ENCODE results near the gene COL4A3.

Gene COL4A3

DNA sequence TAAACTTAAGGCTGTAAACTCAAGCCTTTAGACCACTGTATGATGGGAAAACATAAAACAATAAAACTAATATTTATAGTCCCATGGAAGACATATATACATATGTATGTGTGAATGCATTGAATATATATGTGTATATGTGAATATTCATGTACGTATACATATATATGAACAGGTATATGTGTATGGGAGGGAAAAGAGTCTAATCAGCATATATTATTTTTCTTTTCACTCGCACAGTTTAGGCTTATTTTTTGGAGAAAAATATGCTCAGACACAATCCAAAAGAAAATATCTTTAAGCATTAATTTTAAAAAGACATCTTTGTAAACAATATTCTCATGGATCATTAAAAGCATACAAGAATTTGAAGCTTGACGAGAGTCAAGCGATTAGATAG, 23.1 kb upstream of the COL4A3 start:
- TF ChIP-seq, protein P1, sequence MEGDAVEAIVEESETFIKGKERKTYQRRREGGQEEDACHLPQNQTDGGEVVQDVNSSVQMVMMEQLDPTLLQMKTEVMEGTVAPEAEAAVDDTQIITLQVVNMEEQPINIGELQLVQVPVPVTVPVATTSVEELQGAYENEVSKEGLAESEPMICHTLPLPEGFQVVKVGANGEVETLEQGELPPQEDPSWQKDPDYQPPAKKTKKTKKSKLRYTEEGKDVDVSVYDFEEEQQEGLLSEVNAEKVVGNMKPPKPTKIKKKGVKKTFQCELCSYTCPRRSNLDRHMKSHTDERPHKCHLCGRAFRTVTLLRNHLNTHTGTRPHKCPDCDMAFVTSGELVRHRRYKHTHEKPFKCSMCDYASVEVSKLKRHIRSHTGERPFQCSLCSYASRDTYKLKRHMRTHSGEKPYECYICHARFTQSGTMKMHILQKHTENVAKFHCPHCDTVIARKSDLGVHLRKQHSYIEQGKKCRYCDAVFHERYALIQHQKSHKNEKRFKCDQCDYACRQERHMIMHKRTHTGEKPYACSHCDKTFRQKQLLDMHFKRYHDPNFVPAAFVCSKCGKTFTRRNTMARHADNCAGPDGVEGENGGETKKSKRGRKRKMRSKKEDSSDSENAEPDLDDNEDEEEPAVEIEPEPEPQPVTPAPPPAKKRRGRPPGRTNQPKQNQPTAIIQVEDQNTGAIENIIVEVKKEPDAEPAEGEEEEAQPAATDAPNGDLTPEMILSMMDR (IDR thresholded peaks at IDR 0.05; ENCODE audit: low read length): no peak
- no peak for TF ChIP-seq EZH2 (IDR thresholded peaks at IDR 0.05; ENCODE audit: borderline replicate concordance, low read length)
- no peaks in the 10 kb centered on the region for H3K9me3 ChIP-seq (ENCODE audit: low read length)
- H3K36me3 ChIP-seq (ENCODE audit: insufficient read depth, low read length): peaks cover 10% of the 10 kb centered on the region; the same call in 1 of the 2 replicates

DNA sequence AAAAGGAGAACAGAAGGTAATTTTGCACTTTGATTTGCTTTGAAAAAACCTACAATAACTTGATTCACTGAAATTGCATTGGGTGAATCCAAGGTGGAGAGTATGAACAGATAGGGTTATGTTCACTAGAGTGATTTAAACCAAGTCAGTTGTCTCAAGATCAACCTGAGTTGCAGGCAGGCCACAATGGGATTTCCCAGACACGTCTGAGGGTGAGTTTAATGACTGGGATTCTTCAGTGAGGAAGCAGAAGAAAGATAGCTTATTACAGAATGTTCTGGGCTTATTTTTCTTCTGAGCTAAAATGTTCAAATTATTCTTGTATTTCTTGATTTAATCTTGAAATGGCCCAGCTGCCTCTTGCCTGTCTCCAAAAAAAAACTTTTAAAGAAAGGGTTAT, 20.5 kb upstream of the COL4A3 start:
- Histone ChIP-seq H3K4me3 (ENCODE audit: low read depth, low read length, poor library complexity, severe bottlenecking) (no peak overlapping the region), H3F3A (ENCODE audit: insufficient read depth, low read length) (no peaks in the 10 kb centered on the region), H3K9ac (ENCODE audit: low read length) (no peak overlapping the region), H3K4me2 (ENCODE audit: low read length) (no peak overlapping the region), H3K79me2 (ENCODE audit: insufficient read depth, low read length) (no peaks in the 10 kb centered on the region), H3K9me3 (ENCODE audit: low read length) (0 out of 2 replicates have a peak, but pooled peaks cover 3% of the 10 kb centered on the region), H3K4me1 (ENCODE audit: insufficient read depth, low read length, severe bottlenecking) (no peaks in the 10 kb centered on the region), H2AFZ (ENCODE audit: low read length) (no peak overlapping the region), H3K36me3 (ENCODE audit: insufficient read depth, low read length) (peaks cover 18% of the 10 kb centered on the region; the same call in 1 of the 2 replicates), H3K9me2 (ENCODE audit: low read depth, low read length) (no peaks in the 10 kb centered on the region), H3K27me3 (ENCODE audit: insufficient read depth, low read length) (no peaks in the 10 kb centered on the region), H4K20me1 (ENCODE audit: insufficient read depth, low read length) (no peaks in the 10 kb centered on the region), H3K27ac (ENCODE audit: low read depth, low read length, poor library complexity, severe bottlenecking) (no peak overlapping the region)
- TF ChIP-seq, protein P1 (IDR thresholded peaks at IDR 0.05; ENCODE audit: low read length): no peak
- TF ChIP-seq EZH2 (IDR thresholded peaks at IDR 0.05; ENCODE audit: borderline replicate concordance, low read length): no peak

More for the DNA sequence above, 23.1 kb upstream of the COL4A3 start:
- H3K4me3 ChIP-seq (ENCODE audit: low read depth, low read length, poor library complexity, severe bottlenecking): no peak overlapping the region
- H4K20me1 ChIP-seq (ENCODE audit: insufficient read depth, low read length): no peaks in the 10 kb centered on the region
- no peaks in the 10 kb centered on the region for H3K4me1 ChIP-seq (ENCODE audit: insufficient read depth, low read length, severe bottlenecking)
- no peaks in the 10 kb centered on the region for H3K79me2 ChIP-seq (ENCODE audit: insufficient read depth, low read length)
- H3K27me3 ChIP-seq (ENCODE audit: insufficient read depth, low read length): no peaks in the 10 kb centered on the region
- H3K9me2 ChIP-seq (ENCODE audit: low read depth, low read length): no peaks in the 10 kb centered on the region
- H3K4me2 ChIP-seq (ENCODE audit: low read length): no peak overlapping the region
- no peak overlapping the region for H2AFZ ChIP-seq (ENCODE audit: low read length)
- no peak overlapping the region for H3K9ac ChIP-seq (ENCODE audit: low read length)
- no peaks in the 10 kb centered on the region for H3F3A ChIP-seq (ENCODE audit: insufficient read depth, low read length)
- H3K27ac ChIP-seq (ENCODE audit: low read depth, low read length, poor library complexity, severe bottlenecking): no peak overlapping the region

DNA sequence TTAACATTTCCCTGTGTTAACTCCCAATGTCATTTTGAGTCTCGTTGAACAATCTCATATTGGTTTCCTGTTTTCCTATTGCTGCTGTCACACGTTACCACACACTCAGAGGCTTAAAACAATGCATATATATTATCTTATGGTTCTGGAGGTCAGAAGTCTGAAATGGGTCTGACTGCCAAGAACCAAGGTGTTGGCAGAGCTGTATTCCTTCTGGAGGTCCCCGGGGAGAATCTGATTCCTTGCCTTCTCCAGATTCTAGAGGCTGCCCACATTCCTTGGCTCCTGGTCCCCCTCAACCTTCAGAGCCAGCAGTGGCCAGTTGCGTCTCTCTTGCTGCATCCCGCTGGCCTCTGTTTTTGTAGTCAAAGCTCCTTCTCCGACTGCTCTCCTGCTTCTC, 18.0 kb upstream of the COL4A3 start:
- no peaks in the 10 kb centered on the region for H3K27me3 ChIP-seq (ENCODE audit: insufficient read depth, low read length)
- no peaks in the 10 kb centered on the region for H3F3A ChIP-seq (ENCODE audit: insufficient read depth, low read length)
- TF ChIP-seq, protein P1 (IDR thresholded peaks at IDR 0.05; ENCODE audit: low read length): no peak
- TF ChIP-seq EZH2 (IDR thresholded peaks at IDR 0.05; ENCODE audit: borderline replicate concordance, low read length): no peak
- H2AFZ ChIP-seq (ENCODE audit: low read length): no peak overlapping the region
- no peaks in the 10 kb centered on the region for H4K20me1 ChIP-seq (ENCODE audit: insufficient read depth, low read length)
- H3K79me2 ChIP-seq (ENCODE audit: insufficient read depth, low read length): no peaks in the 10 kb centered on the region
- H3K4me2 ChIP-seq (ENCODE audit: low read length): no peak overlapping the region
- H3K4me1 ChIP-seq (ENCODE audit: insufficient read depth, low read length, severe bottlenecking): no peaks in the 10 kb centered on the region
- no peak overlapping the region for H3K27ac ChIP-seq (ENCODE audit: low read depth, low read length, poor library complexity, severe bottlenecking)
- H3K9ac ChIP-seq (ENCODE audit: low read length): no peak overlapping the region
- H3K36me3 ChIP-seq (ENCODE audit: insufficient read depth, low read length): peaks cover 19% of the 10 kb centered on the region
- no peaks in the 10 kb centered on the region for H3K9me2 ChIP-seq (ENCODE audit: low read depth, low read length)
- no peak overlapping the region for H3K4me3 ChIP-seq (ENCODE audit: low read depth, low read length, poor library complexity, severe bottlenecking)
- H3K9me3 ChIP-seq (ENCODE audit: low read length): peaks cover 3% of the 10 kb centered on the region; the same call in 1 of the 2 replicates

Measured in OCI-LY1 (cell line).